OCI-LY7 (cell line): ENCODE data around the gene ANKRD11.

ENCODE experiments used
- CTCF ChIP-seq: fragments of 200-600 bp; sonication (generic); conservative IDR thresholded peaks from 2 replicates; pipeline ENCODE4 v1.5.1; 2014; ENCODE audit warnings: mild to moderate bottlenecking, antibody characterized with exemption, low read length, moderate library complexity, mixed read lengths
- EZH2phosphoT487 ChIP-seq: fragments of 200-600 bp; sonication (generic); IDR thresholded peaks from 2 replicates; pipeline ENCODE4 v1.6.1; 2018; ENCODE audit warnings: low read depth, borderline replicate concordance, mild to moderate bottlenecking, mixed run types, antibody characterized with exemption, low read length, moderate library complexity, mixed read lengths

GRCh38 chr16:89388536-89388935, 101.8 kb downstream of the ANKRD11 start:
- TF ChIP-seq CTCF (no peak), EZH2phosphoT487 (no peak)
